Activated naive CD8-positive, alpha-beta T cell treated with anti-CD3 and anti-CD28 coated beads, Interleukin-2, amount 10 ng/mL, durations not matched to agents 7 days and 5 days (primary cell): Measurements from ENCODE around the gene PPTC7. TPM values are rescaled to one million over a fixed set of nuclear protein-coding genes. Genes with fewer than 3 reads are reported as not detected.

Source experiments
- ATAC-seq: fragments of 150-1000 bp; cut with Tn5 transposase; one replicate; pipeline ENCODE4 v1.10.0; 2021; ENCODE audit warnings: low read depth, moderate library complexity
- POLR2A ChIA-PET: fragments of 350-600 bp; sonication (Branson Sonifier 250); formaldehyde crosslinking; loops from one replicate; lab custom pipeline; 2021; ENCODE audit warnings: antibody characterized with exemption; lab: Charles Lee
- DNase-seq: peaks from one replicate; pipeline ENCODE4 v3.0.0; 2021
- H3K27ac Mint-ChIP-seq: one replicate; pipeline ENCODE4 v1.8.0; 2022; ENCODE audit warnings: mild to moderate bottlenecking, mixed read lengths
- H3K27me3 Mint-ChIP-seq: one replicate; pipeline ENCODE4 v1.8.0; 2022; ENCODE audit warnings: mild to moderate bottlenecking, moderate library complexity, mixed read lengths
- H3K36me3 Mint-ChIP-seq: one replicate; pipeline ENCODE4 v1.8.0; 2021; ENCODE audit warnings: mild to moderate bottlenecking, mixed read lengths
- H3K4me1 Mint-ChIP-seq: one replicate; pipeline ENCODE4 v1.8.0; 2021; ENCODE audit warnings: mixed read lengths
- H3K4me3 Mint-ChIP-seq: one replicate; pipeline ENCODE4 v1.8.0; 2022; ENCODE audit warnings: mild to moderate bottlenecking, moderate library complexity, mixed read lengths
- H3K9me3 Mint-ChIP-seq: one replicate; pipeline ENCODE4 v1.8.0; 2021; ENCODE audit warnings: mixed read lengths
- total RNA-seq, 2 experiments: library from RNA; stranded (reverse); gene quantifications; one replicate each; pipeline ENCODE4 v1.2.3, GENCODE V29; 2021

PPTC7 gene
- total RNA-seq, 2 experiments from 2014 or later, result 28.3 to 30.0 TPM

DNA sequence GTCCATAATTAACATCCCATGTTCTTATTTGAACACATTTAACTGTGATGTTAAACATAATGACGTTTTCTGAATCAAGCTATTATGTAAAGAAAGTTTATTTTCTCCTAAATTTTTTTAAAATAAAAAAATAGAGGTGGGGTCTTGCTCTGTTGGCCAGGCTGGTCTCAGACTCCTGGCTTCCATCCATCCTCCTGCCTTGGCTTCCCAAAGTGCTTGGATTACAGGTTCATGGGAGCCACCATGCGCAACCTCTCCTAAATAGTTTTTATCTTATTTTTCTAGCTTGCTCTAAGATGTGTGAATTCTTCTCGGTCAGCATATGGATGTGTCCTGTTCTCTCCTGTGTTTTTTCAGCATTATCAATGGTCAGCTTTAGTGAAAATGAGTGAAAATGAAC is 77.8 kb downstream of the PPTC7 start:
- ATAC-seq, result no peak
- H3K36me3 Mint-ChIP-seq, result peaks cover 15% of the 10 kb centered on the region
- H3K27me3 Mint-ChIP-seq, result no peaks in the 10 kb centered on the region
- peaks cover 3% of the 10 kb centered on the region for H3K9me3 Mint-ChIP-seq
- peaks cover 18% of the 10 kb centered on the region for H3K4me1 Mint-ChIP-seq
- H3K27ac Mint-ChIP-seq, result no peak overlapping the region
- no peak for DNase-seq
- POLR2A ChIA-PET, result no interaction called here
- H3K4me3 Mint-ChIP-seq, result no peak overlapping the region

GRCh38 chr12:110503432-110503831 is 79.7 kb downstream of the PPTC7 start:
- ATAC-seq (no peak), DNase-seq (no peak)
- Mint-ChIP-seq H3K9me3 (peaks cover 3% of the 10 kb centered on the region), H3K4me3 (peak overlapping the region; percentile 19), H3K4me1 (peaks cover 29% of the 10 kb centered on the region), H3K36me3 (peaks cover 20% of the 10 kb centered on the region), H3K27ac (peak overlapping the region; percentile 51), H3K27me3 (no peaks in the 10 kb centered on the region)
- POLR2A ChIA-PET, result interaction anchor here (1.6 kb wide), 1 partner anchor 53 kb away, joined by 5 read pairs; the partner anchor contains the start of gene ARPC3

GRCh38 chr12:110501752-110502738 is 81.1 kb downstream of the PPTC7 start, which contains the start of the genes RAD9B and VPS29:
Gene RAD9B (plus strand): TSS chr12:110502331. CDS start chr12:110502338, 7 bp downstream.
Gene VPS29 (minus strand): TSS chr12:110502111. CDS start chr12:110502051, 60 bp downstream.
- peaks cover 29% of the 10 kb centered on the region for H3K4me1 Mint-ChIP-seq
- DNase-seq (peak; percentile 99), ATAC-seq (peak; percentile 96)
- H3K36me3 Mint-ChIP-seq, result peaks cover 20% of the 10 kb centered on the region
- peak within 1 kb of the TSS; percentile 100 for H3K4me3 Mint-ChIP-seq
- peak within 1 kb of the TSS; percentile 100 for H3K27ac Mint-ChIP-seq
- H3K27me3 Mint-ChIP-seq, result no peaks in the 10 kb centered on the region
- POLR2A ChIA-PET, result interaction anchor here (0.6 to 3.7 kb wide), 17 partner anchors 8 to 240 kb away, joined by 3 to 54 read pairs (median 4); partner anchors contain the start of genes ARPC3, FAM216A, GPN3 and PPTC7
- H3K9me3 Mint-ChIP-seq, result peaks cover 3% of the 10 kb centered on the region

DNA sequence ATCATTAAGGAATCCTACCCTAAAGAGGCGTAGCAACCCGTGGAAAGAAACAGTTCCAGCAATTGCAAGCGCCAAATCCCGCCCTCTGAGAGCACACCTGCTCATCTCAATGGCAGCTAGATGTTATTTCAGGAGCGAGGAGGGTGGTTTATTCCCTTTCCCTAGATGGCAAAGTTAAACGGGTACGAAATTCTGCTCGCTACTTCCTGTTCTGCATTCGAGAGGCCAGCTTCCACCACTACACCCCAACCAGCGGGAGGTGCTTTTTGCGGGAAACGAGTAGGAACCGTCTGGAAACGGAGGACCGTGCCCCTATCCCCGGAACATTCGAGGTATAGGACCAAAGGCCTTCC is 81.7 kb downstream of the PPTC7 start:
- DNase-seq, result no peak
- Mint-ChIP-seq H3K27ac (peak overlapping the region; percentile 100), H3K27me3 (no peaks in the 10 kb centered on the region), H3K4me1 (peaks cover 29% of the 10 kb centered on the region), H3K9me3 (peaks cover 3% of the 10 kb centered on the region), H3K36me3 (peaks cover 20% of the 10 kb centered on the region), H3K4me3 (peak overlapping the region; percentile 100)
- ATAC-seq, result no peak
- POLR2A ChIA-PET, result interaction anchor here (0.6 to 3.7 kb wide), 11 partner anchors 29 to 241 kb away, joined by 3 to 54 read pairs (median 5); partner anchors contain the start of genes ARPC3, FAM216A, GPN3 and PPP1CC

GRCh38 chr12:110498984-110499706 is 84.0 kb downstream of the PPTC7 start:
- peaks cover 28% of the 10 kb centered on the region for H3K36me3 Mint-ChIP-seq

More at GRCh38 chr12:110498984-110499706, 84.0 kb downstream of the PPTC7 start:
- peak overlapping the region; percentile 66 for H3K4me3 Mint-ChIP-seq
- DNase-seq, result no peak
- POLR2A ChIA-PET, result interaction anchor here (3.7 kb wide), 1 partner anchor 50 kb away, joined by 35 read pairs; the partner anchor contains the start of gene ARPC3
- peaks cover 34% of the 10 kb centered on the region for H3K4me1 Mint-ChIP-seq
- no peak for ATAC-seq
- H3K9me3 Mint-ChIP-seq, result peaks cover 3% of the 10 kb centered on the region
- peak overlapping the region; percentile 75 for H3K27ac Mint-ChIP-seq
- H3K27me3 Mint-ChIP-seq, result no peaks in the 10 kb centered on the region

Other genes starting within 250 kb of the PPTC7 start
- 10 to 100 TPM; 63.0 to 67.1 TPM for gene ANAPC7, start 179.6 kb downstream of the PPTC7 start, total RNA-seq
- gene ARPC3, start 133.0 kb downstream of the PPTC7 start, total RNA-seq, result 100 to 1,000 TPM; 361 to 371 TPM
- gene GPN3, start 115.1 kb downstream of the PPTC7 start, total RNA-seq, result 10 to 100 TPM; 22.9 to 23.4 TPM
- gene FAM216A, start 114.5 kb downstream of the PPTC7 start, total RNA-seq, result 10 to 100 TPM; 20.0 to 21.6 TPM
- gene VPS29, start 81.2 kb downstream of the PPTC7 start, total RNA-seq, result 100 to 1,000 TPM; 132 to 138 TPM
- gene RAD9B, start 81.0 kb downstream of the PPTC7 start, total RNA-seq, result 1 to 10 TPM; 1.8 to 2.3 TPM
- 10 to 100 TPM; 10.1 to 10.3 TPM for gene TCTN1, start 30.8 kb upstream of the PPTC7 start, total RNA-seq
- 10 to 100 TPM; 20.3 to 21.0 TPM for gene HVCN1, start 105.8 kb upstream of the PPTC7 start, total RNA-seq
- gene PPP1CC, start 159.6 kb upstream of the PPTC7 start, total RNA-seq, result 100 to 1,000 TPM; 156 to 160 TPM